CD4-positive, alpha-beta T cell treated with Interleukin-15 for 4 hours (primary cell): ENCODE data around the gene BUD13.

Experiments
- DNase-seq: peaks from one replicate; pipeline ENCODE4 v3.0.0-alpha.2; 2020; ENCODE audit warnings: low spot score

Gene BUD13

DNA sequence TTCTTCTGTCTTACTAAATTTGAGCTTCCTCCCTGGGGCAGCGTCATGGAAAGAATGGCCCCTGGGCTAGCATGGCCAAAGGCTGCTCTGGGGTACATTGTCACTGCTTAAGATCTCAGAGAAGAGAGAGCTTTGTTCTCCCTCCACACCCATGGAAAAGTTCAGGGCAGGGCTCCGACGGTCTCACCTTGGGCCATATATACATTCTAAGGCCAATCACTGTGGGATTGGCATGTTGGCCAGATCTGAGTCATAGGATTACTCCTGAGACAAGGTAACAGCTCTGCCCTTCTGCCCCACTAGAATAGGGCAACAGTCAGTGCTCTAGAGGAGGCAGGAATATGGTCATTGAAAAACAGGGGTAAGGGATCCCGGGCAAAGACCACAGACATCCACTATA, 56.2 kb downstream of the BUD13 start:
- DNase-seq: no peak

DNA sequence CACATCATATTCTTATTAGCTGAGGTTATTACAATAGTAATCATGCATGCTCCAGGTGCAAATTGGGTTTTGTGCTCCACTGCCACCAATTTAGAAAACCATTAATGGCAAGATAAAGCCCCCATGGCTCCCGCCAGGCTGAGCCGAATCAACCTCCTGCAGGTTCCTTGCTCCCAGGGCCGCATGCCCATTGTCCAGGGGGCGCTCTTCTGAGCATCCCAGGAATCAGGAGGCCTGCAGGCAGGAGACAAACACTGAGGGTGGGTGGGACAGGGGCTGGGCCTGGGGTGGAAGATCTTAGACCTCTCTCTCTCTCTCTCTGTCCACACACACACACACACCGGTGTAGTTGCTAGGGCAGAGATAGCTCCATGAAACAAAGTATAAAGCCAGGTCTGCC, 57.4 kb downstream of the BUD13 start:
- no peak for DNase-seq

DNA sequence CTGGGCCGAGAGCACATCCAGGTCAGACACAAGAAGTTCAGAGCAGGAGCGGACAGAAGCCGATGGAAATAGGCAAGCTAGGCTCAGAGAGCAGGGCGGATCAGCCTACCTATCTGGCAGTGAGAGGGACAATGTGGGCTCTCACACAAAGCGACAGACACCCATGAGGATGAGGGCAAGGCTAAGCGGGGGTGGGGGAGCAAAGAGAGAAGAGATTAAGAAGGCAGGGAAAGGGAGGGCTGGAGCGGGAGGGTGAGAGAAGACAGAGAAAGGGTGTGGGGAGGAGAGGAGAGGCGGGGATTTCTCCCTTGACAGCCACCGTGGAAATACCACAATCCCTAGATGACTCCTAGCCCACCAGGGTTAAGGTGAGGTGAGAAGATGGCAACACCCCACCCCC, 57.9 kb downstream of the BUD13 start:
- no peak for DNase-seq

DNA sequence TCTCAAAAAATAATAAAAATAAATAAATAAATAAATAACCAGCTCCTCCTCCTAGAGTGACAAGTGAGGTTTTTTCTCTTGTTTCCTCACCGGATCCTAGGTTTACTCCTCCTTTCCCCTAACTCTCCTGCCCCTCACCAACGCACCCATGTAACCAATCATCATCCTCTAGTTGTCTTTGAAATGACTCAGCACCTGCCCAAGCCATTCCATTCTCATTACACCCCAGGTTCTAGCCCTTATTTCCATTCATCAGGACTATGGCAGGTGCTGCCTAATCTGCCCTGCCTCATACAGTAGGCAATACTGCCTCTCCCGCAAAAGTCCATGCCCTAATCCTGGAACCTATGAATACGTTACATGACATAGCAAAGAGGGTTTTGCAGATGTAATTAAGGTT, 60.4 kb downstream of the BUD13 start:
- DNase-seq: no peak

DNA sequence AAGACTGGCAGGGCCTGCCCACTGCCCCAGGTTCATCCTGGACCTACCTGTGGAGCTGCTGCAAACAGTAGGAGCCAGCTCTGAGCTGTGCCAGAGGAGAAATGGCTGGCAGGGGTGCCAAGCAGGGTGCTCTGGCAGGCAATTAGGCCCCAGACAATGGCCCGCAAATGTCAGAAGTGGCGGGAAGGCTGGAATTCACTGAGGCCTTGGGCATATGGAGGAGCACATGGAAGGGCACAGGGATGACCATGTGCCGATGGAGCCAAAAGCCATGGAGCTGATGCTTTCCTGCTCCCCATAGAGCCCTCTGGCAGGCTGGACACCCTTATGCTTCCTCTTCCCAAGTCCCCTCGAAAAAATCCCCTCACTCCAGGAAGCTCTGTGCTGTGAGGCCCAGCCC, 62.0 kb downstream of the BUD13 start:
- no peak for DNase-seq

DNA sequence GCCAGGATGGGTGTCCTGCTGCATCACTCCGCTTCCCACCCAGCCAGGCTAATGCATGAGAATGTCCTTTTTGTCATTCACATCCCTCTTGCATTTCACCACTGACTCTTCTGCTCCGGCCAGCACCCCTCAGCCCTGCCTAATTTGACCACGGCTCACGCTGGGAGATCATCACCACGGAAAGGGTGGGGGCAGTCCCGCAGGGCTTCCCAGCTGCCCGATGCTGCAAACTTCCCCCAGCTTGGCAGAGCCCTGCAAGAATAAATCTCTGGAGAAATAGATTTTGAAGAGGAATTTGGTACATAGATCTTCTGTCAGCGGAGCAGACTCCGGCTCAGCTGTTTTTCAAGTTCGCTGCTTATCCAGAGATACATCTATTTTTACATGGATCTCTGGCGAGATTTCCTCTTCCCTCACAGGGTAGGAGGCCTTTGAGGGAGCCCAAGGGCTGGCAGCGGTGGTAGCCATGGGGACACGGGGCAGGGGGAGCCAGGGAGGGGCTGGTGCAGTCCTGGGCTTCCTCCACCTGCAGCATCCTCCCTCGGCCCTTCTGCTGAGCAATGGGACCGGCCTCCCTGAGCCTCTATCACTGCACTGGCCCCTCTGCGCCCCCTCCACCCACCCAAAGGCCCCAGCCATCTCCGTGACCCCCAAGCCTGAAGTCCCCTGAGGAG, 62.6 kb downstream of the BUD13 start:
- DNase-seq: no peak

DNA sequence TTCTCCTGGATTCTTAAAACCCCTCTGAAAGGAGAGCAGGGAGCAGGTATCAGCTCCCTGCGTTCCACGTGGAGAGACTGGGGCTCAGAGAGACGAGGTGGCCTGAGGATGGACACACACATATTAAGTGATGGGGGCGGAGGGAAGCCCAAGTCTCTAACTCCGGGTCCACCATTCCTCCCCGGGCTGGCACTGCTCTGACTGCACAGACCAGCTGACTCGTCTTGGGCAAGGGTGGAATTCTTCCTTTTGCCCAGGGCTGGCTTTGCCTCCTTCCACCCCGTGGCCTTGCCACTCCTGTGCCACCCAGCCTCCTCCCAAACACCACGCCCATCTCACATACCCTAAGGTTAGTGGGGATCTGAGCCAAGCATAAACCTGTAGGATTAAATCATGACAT, 65.0 kb downstream of the BUD13 start:
- DNase-seq: no peak

DNA sequence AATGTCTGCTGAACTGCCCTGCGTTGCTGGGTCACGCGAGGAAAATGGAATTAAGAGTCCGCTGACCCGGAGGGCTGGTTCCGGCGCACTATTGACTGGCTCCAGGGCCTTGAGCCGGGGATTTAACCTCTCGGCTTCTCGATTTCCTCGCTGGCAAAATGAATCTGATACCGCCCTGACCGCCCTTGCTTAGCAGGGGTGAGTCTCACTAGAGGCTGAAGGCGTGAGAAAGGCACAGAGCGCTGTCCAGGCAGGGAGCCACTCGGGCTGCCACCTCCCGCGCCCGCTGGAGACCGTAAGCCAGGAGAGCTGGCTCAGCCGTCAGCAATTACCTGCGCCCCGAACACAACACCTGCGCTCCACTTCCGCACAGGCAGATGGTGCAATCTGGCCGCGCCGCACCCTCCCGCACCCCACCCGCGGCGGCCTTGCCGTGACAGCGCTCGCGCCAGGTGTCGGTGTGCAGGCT, 65.6 kb downstream of the BUD13 start:
- no peak for DNase-seq

DNA sequence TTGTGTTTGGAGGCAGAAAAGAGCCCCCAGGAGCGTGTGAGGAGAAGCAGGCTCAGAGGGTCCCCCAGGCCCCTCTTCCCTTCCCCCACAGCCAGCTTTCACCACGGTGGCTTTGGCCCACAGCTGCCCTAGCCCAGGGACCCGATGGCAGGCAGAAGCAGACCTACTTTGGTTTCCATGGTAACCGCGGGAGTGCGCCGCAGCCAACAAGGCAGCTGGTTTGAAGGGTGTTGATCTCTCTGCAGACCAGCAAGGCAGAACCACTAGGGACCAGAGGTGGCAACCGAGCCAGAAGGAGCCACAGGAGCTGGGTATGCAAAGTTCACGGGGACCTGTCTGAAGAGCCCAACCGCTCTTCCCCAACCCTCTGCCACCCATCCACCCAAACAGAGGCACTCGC, 69.4 kb downstream of the BUD13 start:
- no peak for DNase-seq

DNA sequence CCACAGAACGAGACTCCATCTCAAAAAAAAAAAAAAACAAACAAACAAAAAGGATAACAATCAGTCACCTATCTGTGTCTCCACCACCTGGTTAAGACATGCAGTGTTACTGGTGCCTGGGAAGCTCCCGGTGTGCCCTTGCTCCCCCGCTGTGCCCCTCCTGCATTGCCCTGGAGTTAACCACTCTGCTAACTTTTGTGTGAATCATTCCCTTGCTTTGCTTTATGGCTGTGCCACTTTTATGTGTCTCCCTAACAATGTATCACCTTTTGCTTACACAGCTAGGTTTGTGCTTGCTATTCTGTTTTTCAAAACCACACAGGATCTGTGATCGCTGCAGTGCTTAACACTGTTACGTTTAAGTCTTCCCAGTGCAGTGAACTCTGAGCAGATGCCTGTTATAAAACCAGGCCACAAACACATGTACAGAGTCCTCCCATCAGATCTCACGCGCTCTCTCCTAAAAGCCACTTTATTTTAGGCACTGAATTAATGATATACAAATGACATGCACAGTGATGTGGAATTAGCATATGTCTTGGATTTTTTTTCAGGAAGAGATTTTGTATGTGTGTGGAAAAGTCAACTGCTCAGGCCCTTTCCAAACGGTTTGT, 69.9 kb downstream of the BUD13 start:
- DNase-seq: no peak

DNA sequence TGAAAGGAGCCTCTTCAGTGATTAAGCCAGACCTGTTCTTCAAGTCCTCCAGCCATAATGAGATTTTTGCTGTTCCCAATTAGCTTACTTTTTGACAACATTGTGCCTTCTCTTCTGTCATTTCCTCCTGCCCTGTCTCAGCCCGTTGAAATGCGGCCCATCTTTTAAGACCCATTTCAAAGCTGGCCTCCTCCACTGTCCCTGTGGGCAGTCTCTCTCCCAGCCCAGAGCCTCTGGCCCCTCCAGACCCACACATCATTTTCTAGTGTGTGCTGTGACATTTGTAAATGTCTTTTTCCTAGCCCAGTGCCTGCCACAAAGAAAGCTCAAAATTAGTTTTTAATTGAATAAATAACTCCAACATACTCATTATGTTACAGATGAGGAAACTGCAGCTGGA, 70.9 kb downstream of the BUD13 start:
- DNase-seq: no peak

DNA sequence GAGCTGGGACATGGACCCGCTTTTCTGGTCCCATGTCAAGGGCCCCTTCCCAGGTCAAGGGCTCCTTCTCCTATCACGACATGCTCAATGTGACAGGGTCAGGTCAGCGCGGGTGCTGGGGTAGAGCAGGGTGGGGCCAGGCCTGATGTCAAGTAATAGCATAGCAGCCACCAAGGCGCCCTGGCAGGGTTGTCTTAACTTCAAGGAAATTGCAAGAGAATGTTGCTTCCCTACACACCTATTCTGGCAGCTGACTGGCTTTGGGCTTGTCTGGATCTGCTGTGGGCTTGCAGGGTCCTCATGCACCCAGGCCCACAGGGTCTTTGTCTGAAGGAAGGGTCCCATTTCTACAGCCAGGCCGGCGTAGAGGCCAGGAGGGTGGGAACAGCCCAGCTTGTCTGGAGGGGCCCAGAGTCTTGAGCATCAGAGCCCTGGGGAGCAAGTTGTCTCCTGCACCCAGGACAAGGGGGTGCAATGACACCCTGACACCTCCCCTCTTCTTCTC, 71.4 kb downstream of the BUD13 start:
- DNase-seq: no peak

DNA sequence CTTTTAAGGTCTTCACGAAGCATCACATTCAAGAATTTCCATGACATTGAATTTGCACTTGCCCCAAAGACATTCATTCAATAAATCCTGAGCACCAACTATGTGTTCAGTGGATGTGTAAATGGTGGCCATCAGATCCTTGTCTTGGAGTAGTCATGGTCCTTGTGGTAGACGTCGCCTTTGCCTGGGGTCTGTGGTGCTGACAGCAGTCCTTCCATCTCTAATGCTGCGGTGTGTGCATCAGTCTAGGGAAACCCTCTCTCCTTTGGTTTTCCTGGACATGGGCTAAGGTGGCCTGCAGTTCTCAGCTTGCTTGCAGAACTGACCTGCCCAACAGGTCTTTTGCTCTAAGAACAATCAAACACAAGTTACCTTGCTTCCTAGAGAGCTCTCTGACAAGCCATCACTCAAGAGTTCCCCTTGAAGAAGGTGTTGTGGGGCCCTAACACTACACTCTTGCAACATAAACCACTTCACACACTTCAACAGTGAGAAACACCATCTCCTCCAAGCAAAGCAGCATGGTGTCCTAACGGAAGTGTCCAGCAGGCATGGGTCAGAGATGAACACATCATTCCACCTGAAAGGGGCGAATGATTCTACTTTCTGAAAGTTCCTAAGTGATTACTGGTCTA, 72.1 kb downstream of the BUD13 start:
- no peak for DNase-seq
